C4-2B (cell line): Measurements from ENCODE around the gene HMX1.

Source experiments
- CTCF ChIP-seq: fragments of 450-650 bp; conservative IDR thresholded peaks from 2 replicates; pipeline ENCODE4 v1.5.1; 2017; ENCODE audit warnings: mild to moderate bottlenecking
- ZFX ChIP-seq: fragments of 450-650 bp; IDR thresholded peaks from 2 replicates; pipeline ENCODE4 v1.6.1; 2017

DNA sequence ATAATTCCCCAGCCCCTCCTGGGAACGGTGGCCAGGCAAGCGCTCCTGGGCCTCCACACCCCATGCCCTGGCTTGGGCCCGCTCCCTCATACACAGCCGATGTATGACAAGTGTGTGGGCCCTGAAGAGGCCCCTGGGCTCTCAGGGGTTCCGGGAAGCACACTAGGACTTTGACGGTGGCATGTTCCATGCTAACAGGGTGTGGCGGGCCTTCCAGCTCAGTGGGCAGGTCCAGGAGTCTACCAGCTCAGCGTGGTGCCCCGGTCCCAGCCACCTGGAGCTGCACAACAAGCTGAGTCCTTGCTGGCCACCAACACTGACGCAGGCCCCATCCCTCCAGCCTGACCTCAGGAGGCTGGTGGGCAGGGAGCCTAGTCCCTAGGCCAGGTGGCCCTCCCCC is 24.4 kb upstream of the HMX1 start:
- TF ChIP-seq CTCF (no peak), ZFX (no peak)
